22Rv1 (cell line): ENCODE results near the gene PCDHGA3.
"Not testable (repeated sequence)": the region's sequence is repeated elsewhere in the genome, so short reads cannot be mapped to it uniquely, and the experiment has no call there.

Source experiments
- H3K27ac ChIP-seq: fragments of 450-650 bp; 2 replicates; pipeline ENCODE4 v1.5.1; 2017
- CTCF ChIP-seq: fragments of 450-650 bp; IDR thresholded peaks from 2 replicates; pipeline ENCODE4 v1.5.1; 2017; ENCODE audit warnings: mild to moderate bottlenecking
- ZFX ChIP-seq: fragments of 450-650 bp; IDR thresholded peaks from 2 replicates; pipeline ENCODE4 v1.6.1; 2017; ENCODE audit warnings: antibody characterized with exemption, borderline replicate concordance

PCDHGA3 gene

GRCh38 chr5:141319699-141320098 lies 23.9 kb upstream of the PCDHGA3 start:
- H3K27ac ChIP-seq: peak overlapping the region; percentile 90; the same call in 1 of the 2 replicates
- TF ChIP-seq CTCF (no peak), ZFX (no peak)

GRCh38 chr5:141320225-141321169 lies 23.1 kb upstream of the PCDHGA3 start, which contains the start of gene TAF7:
Gene TAF7, minus strand, starts transcription at chr5:141320784. Its CDS starts 740 bp downstream, at chr5:141320044.
- peak within 1 kb of the TSS; percentile 90 for H3K27ac ChIP-seq
- TF ChIP-seq ZFX (no peak), CTCF (peak; percentile 94)

GRCh38 chr5:141322261-141322660 lies 21.4 kb upstream of the PCDHGA3 start:
- no peak for TF ChIP-seq ZFX
- TF ChIP-seq CTCF: no peak

GRCh38 chr5:141326088-141326854 lies 17.4 kb upstream of the PCDHGA3 start:
- H3K27ac ChIP-seq: peak overlapping the region; percentile 32; the same call in 1 of the 2 replicates
- TF ChIP-seq CTCF (peak; percentile 92), ZFX (no peak)

More at GRCh38 chr5:141322261-141322660, 21.4 kb upstream of the PCDHGA3 start:
- H3K27ac ChIP-seq: no peak overlapping the region

GRCh38 chr5:141328231-141328630 lies 15.4 kb upstream of the PCDHGA3 start:
- TF ChIP-seq CTCF (no peak), ZFX (no peak)
- no peak overlapping the region for H3K27ac ChIP-seq

- H3K27ac ChIP-seq: no peak within 1 kb of the TSS
- no peak for TF ChIP-seq ZFX
- peak; percentile 86 for TF ChIP-seq CTCF
These were observed 13.1 kb upstream of the PCDHGA3 start, which contains the start of gene PCDHGA1 for GRCh38 chr5:141330299-141331080. Gene PCDHGA1, plus strand, starts transcription at chr5:141330514.

- H3K27ac ChIP-seq: not testable (repeated sequence)
These were observed 11.1 kb upstream of the PCDHGA3 start for GRCh38 chr5:141332571-141332970.
